ENCODE measurements around the gene GNG12. TPM values are rescaled to one million over a fixed set of nuclear protein-coding genes. Genes with fewer than 3 reads are reported as not detected.
"Not testable (repeated sequence)": the region's sequence is repeated elsewhere in the genome, so short reads cannot be mapped to it uniquely, and the experiment has no call there.

GNG12 gene
- total RNA-seq, 1 donor, result 455 TPM

DNA sequence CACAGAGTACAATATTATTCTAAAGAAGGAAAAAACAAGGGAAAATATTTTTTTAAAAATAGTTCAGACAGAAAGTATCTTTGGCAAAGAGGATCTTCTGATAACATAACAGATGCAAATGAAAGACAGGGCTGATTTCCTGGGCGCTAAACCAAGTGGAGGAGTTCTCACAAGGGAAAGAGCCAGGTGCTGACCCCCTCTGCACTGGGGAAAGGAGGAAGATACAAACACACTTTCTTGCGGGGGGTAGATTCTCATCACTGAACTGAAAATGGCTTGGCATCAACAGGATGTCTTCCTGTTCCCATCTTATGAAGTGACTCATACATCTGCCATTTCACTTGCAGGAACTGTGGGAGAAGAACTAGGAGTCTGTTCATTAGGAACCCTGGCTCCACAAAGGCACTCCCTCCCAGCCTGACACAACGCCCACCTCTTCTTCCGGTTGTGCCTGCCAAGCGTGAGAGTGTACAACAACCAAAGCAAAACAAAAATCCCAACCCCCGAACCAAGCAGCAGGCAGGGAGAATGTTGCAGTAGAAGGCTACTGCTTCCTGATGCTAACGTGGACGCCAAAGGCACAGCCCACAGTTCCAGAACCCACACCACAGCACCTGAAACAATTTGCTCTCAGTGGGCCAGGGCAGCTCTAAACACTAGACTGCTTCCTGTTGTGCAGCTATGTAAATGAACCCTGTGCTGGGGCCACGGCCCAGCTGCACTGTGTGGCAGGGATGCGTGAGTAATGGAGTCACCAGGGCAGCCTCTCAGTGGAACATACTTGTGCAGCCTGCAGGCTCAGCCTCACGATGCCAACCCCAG is 97.2 kb downstream of the GNG12 start:
- TF ChIP-seq, protein P1, sequence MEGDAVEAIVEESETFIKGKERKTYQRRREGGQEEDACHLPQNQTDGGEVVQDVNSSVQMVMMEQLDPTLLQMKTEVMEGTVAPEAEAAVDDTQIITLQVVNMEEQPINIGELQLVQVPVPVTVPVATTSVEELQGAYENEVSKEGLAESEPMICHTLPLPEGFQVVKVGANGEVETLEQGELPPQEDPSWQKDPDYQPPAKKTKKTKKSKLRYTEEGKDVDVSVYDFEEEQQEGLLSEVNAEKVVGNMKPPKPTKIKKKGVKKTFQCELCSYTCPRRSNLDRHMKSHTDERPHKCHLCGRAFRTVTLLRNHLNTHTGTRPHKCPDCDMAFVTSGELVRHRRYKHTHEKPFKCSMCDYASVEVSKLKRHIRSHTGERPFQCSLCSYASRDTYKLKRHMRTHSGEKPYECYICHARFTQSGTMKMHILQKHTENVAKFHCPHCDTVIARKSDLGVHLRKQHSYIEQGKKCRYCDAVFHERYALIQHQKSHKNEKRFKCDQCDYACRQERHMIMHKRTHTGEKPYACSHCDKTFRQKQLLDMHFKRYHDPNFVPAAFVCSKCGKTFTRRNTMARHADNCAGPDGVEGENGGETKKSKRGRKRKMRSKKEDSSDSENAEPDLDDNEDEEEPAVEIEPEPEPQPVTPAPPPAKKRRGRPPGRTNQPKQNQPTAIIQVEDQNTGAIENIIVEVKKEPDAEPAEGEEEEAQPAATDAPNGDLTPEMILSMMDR (IDR thresholded peaks at IDR 0.05; ENCODE audit: insufficient read depth, low read length), result no peak
- DNase-seq (ENCODE audit: low read depth), result peak; percentile 94
- peak overlapping the region; percentile 31 for H3K4me3 ChIP-seq (ENCODE audit: low read depth, low read length)

DNA sequence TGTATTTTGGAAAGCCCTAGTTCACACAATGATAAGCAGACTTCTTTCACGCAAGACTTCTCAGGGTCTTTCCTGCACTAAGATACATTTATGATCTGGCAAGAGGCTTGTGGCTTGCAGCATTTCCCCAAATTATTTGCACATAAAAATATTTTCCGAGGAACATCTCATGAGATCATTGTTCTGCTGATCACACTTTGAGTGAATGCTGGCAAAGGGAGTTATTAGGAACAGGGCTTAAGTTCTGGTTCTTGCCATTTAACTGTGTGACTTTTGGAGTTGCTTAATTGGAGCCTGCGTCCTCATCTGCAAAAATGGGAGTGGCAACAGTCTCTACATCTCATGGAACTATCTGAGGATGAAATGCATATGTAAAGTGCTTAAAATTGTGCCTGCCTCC is 98.1 kb downstream of the GNG12 start:
- no peak for DNase-seq (ENCODE audit: low read depth)
- TF ChIP-seq, protein P1 (IDR thresholded peaks at IDR 0.05; ENCODE audit: insufficient read depth, low read length), result no peak
- H3K4me3 ChIP-seq (ENCODE audit: low read depth, low read length), result no peak overlapping the region

DNA sequence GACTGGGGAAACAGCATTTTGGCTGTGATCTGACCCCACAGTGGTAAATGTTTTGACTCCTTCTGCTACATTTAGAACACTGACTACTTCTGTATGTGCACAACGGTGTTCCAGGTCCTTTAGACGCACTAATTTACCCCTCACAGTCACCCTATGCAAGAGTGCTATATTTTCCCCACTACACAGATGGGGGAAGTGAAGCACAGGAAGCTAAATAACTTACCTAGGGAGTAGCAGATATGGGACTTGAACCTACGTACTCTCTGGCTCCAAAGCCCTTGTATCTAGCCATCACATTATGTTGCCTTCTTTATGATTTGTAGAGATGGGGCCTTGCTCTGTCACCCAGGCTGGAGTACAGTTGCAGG is 99.0 kb downstream of the GNG12 start:
- TF ChIP-seq, protein P1 (IDR thresholded peaks at IDR 0.05; ENCODE audit: insufficient read depth, low read length), result no peak
- DNase-seq (ENCODE audit: low read depth), result no peak
- H3K4me3 ChIP-seq (ENCODE audit: low read depth, low read length), result no peak overlapping the region

DNA sequence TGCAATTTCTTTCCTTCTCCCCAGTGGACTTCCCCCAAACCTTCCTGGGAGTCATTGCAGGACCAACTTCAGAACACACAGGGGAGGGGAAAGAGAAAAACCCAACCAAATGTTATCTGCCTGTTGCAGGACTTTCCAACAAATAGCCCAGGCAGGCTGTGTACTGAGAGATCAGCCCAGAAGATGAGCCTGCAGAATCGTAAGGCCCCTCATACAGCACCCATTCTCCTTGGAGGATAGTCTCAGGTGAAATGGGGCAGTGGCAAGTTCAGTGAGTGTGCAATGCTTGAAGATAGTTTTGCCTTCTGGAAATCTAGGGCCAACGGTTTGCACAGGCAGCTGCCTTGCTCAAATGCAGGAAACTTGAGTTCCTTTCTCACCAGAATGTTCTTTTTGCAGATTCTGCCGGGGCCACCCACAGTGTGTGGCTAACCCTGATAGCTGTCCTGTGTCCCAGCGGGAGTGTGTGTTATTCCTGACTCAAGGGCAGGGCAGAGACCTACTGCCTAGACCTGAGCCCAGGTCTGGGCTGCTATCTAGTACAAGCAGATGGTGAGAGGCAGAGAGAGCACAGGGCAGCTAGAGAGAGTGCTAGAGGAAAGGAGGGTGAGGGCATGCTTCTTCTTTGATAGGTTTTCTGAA is 99.5 kb downstream of the GNG12 start:
- TF ChIP-seq, protein P1 (IDR thresholded peaks at IDR 0.05; ENCODE audit: insufficient read depth, low read length), result no peak
- no peak for DNase-seq (ENCODE audit: low read depth)
- H3K4me3 ChIP-seq (ENCODE audit: low read depth, low read length), result no peak overlapping the region

DNA sequence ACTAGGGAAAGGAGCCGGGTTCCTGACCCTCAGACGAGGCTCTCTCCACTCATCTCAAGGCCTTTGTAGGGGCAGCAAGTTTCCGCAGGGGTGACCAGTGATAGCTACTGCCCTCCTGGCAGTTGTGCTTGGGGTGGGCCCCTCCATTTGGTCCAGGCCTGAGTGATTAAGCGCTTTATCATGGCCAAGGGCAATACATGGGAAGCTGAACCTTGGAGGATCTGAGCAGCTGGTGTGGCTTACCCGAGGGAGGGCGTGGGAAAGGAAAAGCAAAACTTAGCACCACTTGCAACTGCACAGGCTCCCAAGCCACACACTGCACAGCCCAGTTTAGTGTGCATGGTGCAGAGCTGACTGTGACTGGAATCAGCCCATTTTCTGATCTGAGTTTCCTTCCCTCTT is 100.5 kb downstream of the GNG12 start:
- H3K4me3 ChIP-seq (ENCODE audit: low read depth, low read length), result no peak overlapping the region
- peak; percentile 91 for DNase-seq (ENCODE audit: low read depth)
- TF ChIP-seq, protein P1 (IDR thresholded peaks at IDR 0.05; ENCODE audit: insufficient read depth, low read length), result no peak

DNA sequence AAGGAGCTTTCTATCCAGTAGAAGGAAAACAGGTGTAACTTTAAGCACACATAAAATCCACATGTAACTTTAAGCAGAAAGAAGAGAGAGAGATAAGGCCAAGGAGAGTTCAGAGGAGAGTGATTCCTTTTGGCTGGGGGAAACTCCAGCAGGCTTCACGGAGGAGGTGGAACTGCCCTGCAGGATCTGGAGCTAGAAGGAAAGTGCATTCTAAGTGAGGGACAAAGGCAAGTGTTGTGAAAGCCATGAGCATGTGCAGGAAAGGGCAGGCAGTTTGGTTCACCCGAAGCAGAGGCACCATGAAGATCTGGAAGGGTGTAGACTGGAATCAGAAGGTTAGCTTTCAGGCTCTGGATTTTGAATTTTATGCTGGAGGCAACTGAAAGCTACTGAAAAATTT is 101.9 kb downstream of the GNG12 start:
- no peak for DNase-seq (ENCODE audit: low read depth)
- no peak overlapping the region for H3K4me3 ChIP-seq (ENCODE audit: low read depth, low read length)
- TF ChIP-seq, protein P1 (IDR thresholded peaks at IDR 0.05; ENCODE audit: insufficient read depth, low read length), result no peak

DNA sequence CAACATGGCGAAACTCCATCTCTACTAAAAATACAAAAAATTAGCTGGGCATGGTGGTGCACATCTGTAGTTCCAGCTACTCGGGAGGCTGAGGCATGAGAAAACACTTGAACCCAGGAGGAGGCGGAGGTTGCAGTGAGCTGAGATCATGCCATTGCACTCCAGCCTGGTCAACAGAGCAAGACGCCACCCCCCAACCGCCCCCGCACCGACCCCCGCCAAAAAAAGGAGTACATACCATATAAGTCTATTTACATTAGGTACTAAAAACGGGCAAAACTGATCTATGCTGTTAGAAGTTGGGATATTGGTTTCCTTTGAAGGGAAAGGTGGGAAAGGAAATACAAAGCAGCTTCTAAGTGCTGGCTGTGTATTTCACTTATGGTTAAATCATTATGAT is 103.0 kb downstream of the GNG12 start:
- DNase-seq (ENCODE audit: low read depth); H3K4me3 ChIP-seq (ENCODE audit: low read depth, low read length): not testable (repeated sequence)

All from fibroblast of the aortic adventitia (primary cell).